GM23338 (cell line): ENCODE measurements around the gene ASMT. TPM values are rescaled to one million over a fixed set of nuclear protein-coding genes. Genes with fewer than 3 reads are reported as not detected.
"Not testable (repeated sequence)": the region's sequence is repeated elsewhere in the genome, so short reads cannot be mapped to it uniquely, and the experiment has no call there.

Source experiments
- ATAC-seq: fragments of 200-7000 bp; cut with Tn5 transposase; 3 replicates; pipeline ENCODE4 v1.9.1; 2020
- DNase-seq: peaks from one replicate; pipeline ENCODE4 v3.0.0-alpha.2; 2015; ENCODE audit warnings: low spot score
- H2AFZ ChIP-seq: fragments of 200-600 bp; sonication (generic); 2 replicates; pipeline ENCODE4 v1.8.0; 2016; ENCODE audit warnings: antibody characterized with exemption, mild to moderate bottlenecking, moderate library complexity
- H3F3A ChIP-seq: fragments of 200-600 bp; sonication (generic); replicated peaks from 2 replicates; pipeline ENCODE4 v1.8.0; 2017; ENCODE audit warnings: antibody characterized with exemption, mixed run types, low read depth
- H3K27ac ChIP-seq: fragments of 200-600 bp; sonication (generic); 2 replicates; pipeline ENCODE4 v1.6.1; 2016; ENCODE audit warnings: low read depth
- H3K27me3 ChIP-seq: fragments of 200-600 bp; sonication (generic); 2 replicates; pipeline ENCODE4 v1.8.0; 2016; ENCODE audit warnings: mild to moderate bottlenecking, mixed run types, moderate library complexity; ENCODE audit not compliant: insufficient read depth
- H3K36me3 ChIP-seq: fragments of 200-600 bp; sonication (generic); 2 replicates; pipeline ENCODE4 v1.8.0; 2016; ENCODE audit warnings: mild to moderate bottlenecking; ENCODE audit not compliant: insufficient read depth
- H3K4me1 ChIP-seq: fragments of 200-600 bp; sonication (generic); 2 replicates; pipeline ENCODE4 v1.8.0; 2016; ENCODE audit warnings: mild to moderate bottlenecking, moderate library complexity; ENCODE audit not compliant: insufficient read depth
- H3K4me2 ChIP-seq: fragments of 200-600 bp; sonication (generic); 2 replicates; pipeline ENCODE4 v1.7.1; 2017; ENCODE audit warnings: mixed run types
- H3K4me3 ChIP-seq: fragments of 200-600 bp; sonication (generic); 2 replicates; pipeline ENCODE4 v1.6.1; 2016; ENCODE audit warnings: mixed run types
- H3K79me2 ChIP-seq: fragments of 200-600 bp; sonication (generic); replicated peaks from 2 replicates; pipeline ENCODE4 v1.8.0; 2017; ENCODE audit warnings: mild to moderate bottlenecking; ENCODE audit not compliant: insufficient read depth
- H3K9me2 ChIP-seq: fragments of 200-600 bp; sonication (generic); 2 replicates; pipeline ENCODE4 v1.8.0; 2017; ENCODE audit not compliant: insufficient read depth
- H4K20me1 ChIP-seq: fragments of 200-600 bp; sonication (generic); replicated peaks from 2 replicates; pipeline ENCODE4 v1.8.0; 2017; ENCODE audit warnings: mild to moderate bottlenecking; ENCODE audit not compliant: insufficient read depth
- H3K27ac Mint-ChIP-seq: 2 replicates; pipeline ENCODE4 v1.8.0; 2020; ENCODE audit warnings: inconsistent platforms, mild to moderate bottlenecking, moderate library complexity, mixed read lengths
- H3K27me3 Mint-ChIP-seq: 3 replicates; pipeline ENCODE4 v1.8.0; 2022; ENCODE audit warnings: low read depth, mild to moderate bottlenecking, moderate library complexity, mixed read lengths, inconsistent platforms; ENCODE audit not compliant: insufficient read depth, poor library complexity
- H3K36me3 Mint-ChIP-seq: 3 replicates; pipeline ENCODE4 v1.8.0; 2021; ENCODE audit warnings: low read depth, mild to moderate bottlenecking, inconsistent platforms, moderate library complexity, mixed read lengths
- H3K4me1 Mint-ChIP-seq: 3 replicates; pipeline ENCODE4 v1.8.0; 2020; ENCODE audit warnings: mild to moderate bottlenecking, inconsistent platforms, mixed read lengths
- H3K4me3 Mint-ChIP-seq: 3 replicates; pipeline ENCODE4 v1.8.0; 2021; ENCODE audit warnings: moderate library complexity, mild to moderate bottlenecking, inconsistent platforms, mixed read lengths
- H3K9me3 Mint-ChIP-seq: 3 replicates; pipeline ENCODE4 v1.8.0; 2020; ENCODE audit warnings: moderate library complexity, mild to moderate bottlenecking, inconsistent platforms, mixed read lengths
- CREB1 ChIP-seq: fragments of 250-450 bp; sonication (Bioruptor Pico); IDR thresholded peaks from 2 replicates; pipeline ENCODE4 v1.5.0; 2020; ENCODE audit warnings: low read depth, mild to moderate bottlenecking, moderate library complexity
- EZH2 ChIP-seq: fragments of 200-600 bp; sonication (generic); IDR thresholded peaks from one replicate; pipeline ENCODE4 v1.8.0; 2017; ENCODE audit warnings: antibody characterized with exemption, mild to moderate bottlenecking, low read depth; ENCODE audit not compliant: unreplicated experiment
- EZH2phosphoT487 ChIP-seq: fragments of 200-600 bp; sonication (generic); IDR thresholded peaks from one replicate; pipeline ENCODE4 v1.8.1; 2018; ENCODE audit warnings: antibody characterized with exemption; ENCODE audit not compliant: unreplicated experiment
- STAT1 ChIP-seq: IDR thresholded peaks from one replicate; pipeline ENCODE4 v1.6.1; 2016; ENCODE audit warnings: antibody characterized with exemption; ENCODE audit not compliant: unreplicated experiment
- ZNF114 ChIP-seq: fragments of 250-450 bp; sonication (Bioruptor Pico); IDR thresholded peaks from 2 replicates; pipeline ENCODE4 v1.5.0; 2020; ENCODE audit warnings: mild to moderate bottlenecking, moderate library complexity
- ZNF331 ChIP-seq: fragments of 250-450 bp; sonication (Bioruptor Pico); IDR thresholded peaks from 2 replicates; pipeline ENCODE4 v1.5.0; 2020; ENCODE audit warnings: low read depth, mild to moderate bottlenecking, moderate library complexity
- polyA plus RNA-seq: library from polyadenylated mRNA; unstranded; fragments of >200 nt; fragmentation: Nextera tagmentation; extraction: Ambion mirVana; gene quantifications from 2 replicates; pipeline ENCODE4 v1.2.1, GENCODE V29; 2016
- total RNA-seq: library from RNA; depleted of rRNA; stranded (reverse); fragments of >200 nt; shearing (Covaris generic); gene quantifications from 2 replicates; pipeline ENCODE4 v1.2.3, GENCODE V29; 2014
- TF ChIP-seq, protein P1 (sequence below): IDR thresholded peaks from one replicate; pipeline ENCODE4 v1.6.1; 2018; ENCODE audit warnings: antibody characterized with exemption; ENCODE audit not compliant: unreplicated experiment
- TF ChIP-seq, protein P2 (sequence below): fragments of 250-450 bp; sonication (Bioruptor Pico); IDR thresholded peaks from 2 replicates; pipeline ENCODE4 v1.5.0; 2020; ENCODE audit warnings: mild to moderate bottlenecking, moderate library complexity
- TF ChIP-seq, protein P3 (sequence below), 2 experiments: fragments of 200-600 bp in 1 of 2; sonication (generic) in 1 of 2; conservative IDR thresholded peaks; 2 replicates each; pipeline versions ENCODE4 v1.5.1 to v1.6.1; 2016 to 2017; ENCODE audit warnings: antibody characterized with exemption in 2 of 2, low read depth in 2 of 2, mild to moderate bottlenecking in 2 of 2, moderate library complexity in 1 of 2

Gene ASMT
- total and polyA plus RNA-seq, 2 experiments from 2014 or later, result 0.53 to 2.4 TPM

DNA sequence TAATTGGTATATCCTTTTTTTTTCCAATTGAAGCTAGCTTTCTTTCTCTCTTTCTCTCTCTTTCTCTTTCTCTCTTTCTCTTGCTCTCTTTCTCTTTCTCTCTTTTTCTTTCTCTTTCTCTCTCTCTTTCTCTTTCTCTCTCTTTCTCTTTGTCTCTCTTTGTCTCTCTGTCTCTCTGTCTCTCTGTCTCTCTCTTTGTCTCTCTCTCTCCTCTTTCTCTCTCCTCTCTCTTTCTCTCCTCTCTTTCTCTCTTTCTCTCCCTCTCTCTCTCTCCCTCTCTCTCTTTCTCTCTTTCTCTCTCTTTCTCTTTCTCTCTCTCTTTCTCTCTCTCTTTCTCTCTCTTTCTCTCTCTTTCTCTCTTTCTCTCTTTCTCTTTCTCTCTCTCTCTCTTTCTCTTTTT lies 66.6 kb downstream of the ASMT start:
- no peaks in the 10 kb centered on the region; the same call in 2 of the 3 replicates for H3K9me3 Mint-ChIP-seq
- Histone ChIP-seq H3K27me3 (no peaks in the 10 kb centered on the region), H3F3A (no peaks in the 10 kb centered on the region), H4K20me1 (no peaks in the 10 kb centered on the region), H3K79me2 (no peaks in the 10 kb centered on the region), H3K27ac (no peak overlapping the region), H2AFZ (no peak overlapping the region), H3K36me3 (no peaks in the 10 kb centered on the region), H3K4me1 (peaks cover 19% of the 10 kb centered on the region), H3K4me3 (no peak overlapping the region), H3K4me2 (no peak overlapping the region), H3K9me2 (no peaks in the 10 kb centered on the region)
- TF ChIP-seq ZNF114 (CRISPR knock-in tag) (no peak), ZNF331 (CRISPR knock-in tag) (no peak), STAT1 (no peak), EZH2 (no peak), EZH2phosphoT487 (no peak), CREB1 (CRISPR knock-in tag) (no peak)
- TF ChIP-seq, protein P1, sequence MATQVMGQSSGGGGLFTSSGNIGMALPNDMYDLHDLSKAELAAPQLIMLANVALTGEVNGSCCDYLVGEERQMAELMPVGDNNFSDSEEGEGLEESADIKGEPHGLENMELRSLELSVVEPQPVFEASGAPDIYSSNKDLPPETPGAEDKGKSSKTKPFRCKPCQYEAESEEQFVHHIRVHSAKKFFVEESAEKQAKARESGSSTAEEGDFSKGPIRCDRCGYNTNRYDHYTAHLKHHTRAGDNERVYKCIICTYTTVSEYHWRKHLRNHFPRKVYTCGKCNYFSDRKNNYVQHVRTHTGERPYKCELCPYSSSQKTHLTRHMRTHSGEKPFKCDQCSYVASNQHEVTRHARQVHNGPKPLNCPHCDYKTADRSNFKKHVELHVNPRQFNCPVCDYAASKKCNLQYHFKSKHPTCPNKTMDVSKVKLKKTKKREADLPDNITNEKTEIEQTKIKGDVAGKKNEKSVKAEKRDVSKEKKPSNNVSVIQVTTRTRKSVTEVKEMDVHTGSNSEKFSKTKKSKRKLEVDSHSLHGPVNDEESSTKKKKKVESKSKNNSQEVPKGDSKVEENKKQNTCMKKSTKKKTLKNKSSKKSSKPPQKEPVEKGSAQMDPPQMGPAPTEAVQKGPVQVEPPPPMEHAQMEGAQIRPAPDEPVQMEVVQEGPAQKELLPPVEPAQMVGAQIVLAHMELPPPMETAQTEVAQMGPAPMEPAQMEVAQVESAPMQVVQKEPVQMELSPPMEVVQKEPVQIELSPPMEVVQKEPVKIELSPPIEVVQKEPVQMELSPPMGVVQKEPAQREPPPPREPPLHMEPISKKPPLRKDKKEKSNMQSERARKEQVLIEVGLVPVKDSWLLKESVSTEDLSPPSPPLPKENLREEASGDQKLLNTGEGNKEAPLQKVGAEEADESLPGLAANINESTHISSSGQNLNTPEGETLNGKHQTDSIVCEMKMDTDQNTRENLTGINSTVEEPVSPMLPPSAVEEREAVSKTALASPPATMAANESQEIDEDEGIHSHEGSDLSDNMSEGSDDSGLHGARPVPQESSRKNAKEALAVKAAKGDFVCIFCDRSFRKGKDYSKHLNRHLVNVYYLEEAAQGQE, result no peak
- TF ChIP-seq, protein P2, sequence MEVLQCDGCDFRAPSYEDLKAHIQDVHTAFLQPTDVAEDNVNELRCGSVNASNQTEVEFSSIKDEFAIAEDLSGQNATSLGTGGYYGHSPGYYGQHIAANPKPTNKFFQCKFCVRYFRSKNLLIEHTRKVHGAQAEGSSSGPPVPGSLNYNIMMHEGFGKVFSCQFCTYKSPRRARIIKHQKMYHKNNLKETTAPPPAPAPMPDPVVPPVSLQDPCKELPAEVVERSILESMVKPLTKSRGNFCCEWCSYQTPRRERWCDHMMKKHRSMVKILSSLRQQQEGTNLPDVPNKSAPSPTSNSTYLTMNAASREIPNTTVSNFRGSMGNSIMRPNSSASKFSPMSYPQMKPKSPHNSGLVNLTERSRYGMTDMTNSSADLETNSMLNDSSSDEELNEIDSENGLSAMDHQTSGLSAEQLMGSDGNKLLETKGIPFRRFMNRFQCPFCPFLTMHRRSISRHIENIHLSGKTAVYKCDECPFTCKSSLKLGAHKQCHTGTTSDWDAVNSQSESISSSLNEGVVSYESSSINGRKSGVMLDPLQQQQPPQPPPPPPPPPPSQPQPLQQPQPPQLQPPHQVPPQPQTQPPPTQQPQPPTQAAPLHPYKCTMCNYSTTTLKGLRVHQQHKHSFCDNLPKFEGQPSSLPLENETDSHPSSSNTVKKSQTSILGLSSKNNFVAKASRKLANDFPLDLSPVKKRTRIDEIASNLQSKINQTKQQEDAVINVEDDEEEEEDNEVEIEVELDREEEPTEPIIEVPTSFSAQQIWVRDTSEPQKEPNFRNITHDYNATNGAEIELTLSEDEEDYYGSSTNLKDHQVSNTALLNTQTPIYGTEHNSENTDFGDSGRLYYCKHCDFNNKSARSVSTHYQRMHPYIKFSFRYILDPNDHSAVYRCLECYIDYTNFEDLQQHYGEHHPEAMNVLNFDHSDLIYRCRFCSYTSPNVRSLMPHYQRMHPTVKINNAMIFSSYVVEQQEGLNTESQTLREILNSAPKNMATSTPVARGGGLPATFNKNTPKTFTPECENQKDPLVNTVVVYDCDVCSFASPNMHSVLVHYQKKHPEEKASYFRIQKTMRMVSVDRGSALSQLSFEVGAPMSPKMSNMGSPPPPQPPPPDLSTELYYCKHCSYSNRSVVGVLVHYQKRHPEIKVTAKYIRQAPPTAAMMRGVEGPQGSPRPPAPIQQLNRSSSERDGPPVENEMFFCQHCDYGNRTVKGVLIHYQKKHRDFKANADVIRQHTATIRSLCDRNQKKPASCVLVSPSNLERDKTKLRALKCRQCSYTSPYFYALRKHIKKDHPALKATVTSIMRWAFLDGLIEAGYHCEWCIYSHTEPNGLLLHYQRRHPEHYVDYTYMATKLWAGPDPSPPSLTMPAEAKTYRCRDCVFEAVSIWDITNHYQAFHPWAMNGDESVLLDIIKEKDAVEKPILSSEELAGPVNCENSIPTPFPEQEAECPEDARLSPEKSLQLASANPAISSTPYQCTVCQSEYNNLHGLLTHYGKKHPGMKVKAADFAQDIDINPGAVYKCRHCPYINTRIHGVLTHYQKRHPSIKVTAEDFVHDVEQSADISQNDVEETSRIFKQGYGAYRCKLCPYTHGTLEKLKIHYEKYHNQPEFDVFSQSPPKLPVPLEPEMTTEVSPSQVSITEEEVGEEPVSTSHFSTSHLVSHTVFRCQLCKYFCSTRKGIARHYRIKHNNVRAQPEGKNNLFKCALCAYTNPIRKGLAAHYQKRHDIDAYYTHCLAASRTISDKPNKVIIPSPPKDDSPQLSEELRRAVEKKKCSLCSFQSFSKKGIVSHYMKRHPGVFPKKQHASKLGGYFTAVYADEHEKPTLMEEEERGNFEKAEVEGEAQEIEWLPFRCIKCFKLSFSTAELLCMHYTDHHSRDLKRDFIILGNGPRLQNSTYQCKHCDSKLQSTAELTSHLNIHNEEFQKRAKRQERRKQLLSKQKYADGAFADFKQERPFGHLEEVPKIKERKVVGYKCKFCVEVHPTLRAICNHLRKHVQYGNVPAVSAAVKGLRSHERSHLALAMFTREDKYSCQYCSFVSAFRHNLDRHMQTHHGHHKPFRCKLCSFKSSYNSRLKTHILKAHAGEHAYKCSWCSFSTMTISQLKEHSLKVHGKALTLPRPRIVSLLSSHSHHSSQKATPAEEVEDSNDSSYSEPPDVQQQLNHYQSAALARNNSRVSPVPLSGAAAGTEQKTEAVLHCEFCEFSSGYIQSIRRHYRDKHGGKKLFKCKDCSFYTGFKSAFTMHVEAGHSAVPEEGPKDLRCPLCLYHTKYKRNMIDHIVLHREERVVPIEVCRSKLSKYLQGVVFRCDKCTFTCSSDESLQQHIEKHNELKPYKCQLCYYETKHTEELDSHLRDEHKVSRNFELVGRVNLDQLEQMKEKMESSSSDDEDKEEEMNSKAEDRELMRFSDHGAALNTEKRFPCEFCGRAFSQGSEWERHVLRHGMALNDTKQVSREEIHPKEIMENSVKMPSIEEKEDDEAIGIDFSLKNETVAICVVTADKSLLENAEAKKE, result no peak
- TF ChIP-seq, protein P3, sequence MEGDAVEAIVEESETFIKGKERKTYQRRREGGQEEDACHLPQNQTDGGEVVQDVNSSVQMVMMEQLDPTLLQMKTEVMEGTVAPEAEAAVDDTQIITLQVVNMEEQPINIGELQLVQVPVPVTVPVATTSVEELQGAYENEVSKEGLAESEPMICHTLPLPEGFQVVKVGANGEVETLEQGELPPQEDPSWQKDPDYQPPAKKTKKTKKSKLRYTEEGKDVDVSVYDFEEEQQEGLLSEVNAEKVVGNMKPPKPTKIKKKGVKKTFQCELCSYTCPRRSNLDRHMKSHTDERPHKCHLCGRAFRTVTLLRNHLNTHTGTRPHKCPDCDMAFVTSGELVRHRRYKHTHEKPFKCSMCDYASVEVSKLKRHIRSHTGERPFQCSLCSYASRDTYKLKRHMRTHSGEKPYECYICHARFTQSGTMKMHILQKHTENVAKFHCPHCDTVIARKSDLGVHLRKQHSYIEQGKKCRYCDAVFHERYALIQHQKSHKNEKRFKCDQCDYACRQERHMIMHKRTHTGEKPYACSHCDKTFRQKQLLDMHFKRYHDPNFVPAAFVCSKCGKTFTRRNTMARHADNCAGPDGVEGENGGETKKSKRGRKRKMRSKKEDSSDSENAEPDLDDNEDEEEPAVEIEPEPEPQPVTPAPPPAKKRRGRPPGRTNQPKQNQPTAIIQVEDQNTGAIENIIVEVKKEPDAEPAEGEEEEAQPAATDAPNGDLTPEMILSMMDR (conservative IDR thresholded peaks at IDR 0.05; ENCODE audit: low read depth in 2 of 2), result no peak
- no peak overlapping the region for H3K27ac Mint-ChIP-seq
- H3K36me3 Mint-ChIP-seq, result no peaks in the 10 kb centered on the region
- no peak overlapping the region for H3K4me3 Mint-ChIP-seq
- DNase-seq (no peak), ATAC-seq (no peak)
- H3K27me3 Mint-ChIP-seq, result peaks cover 3% of the 10 kb centered on the region
- H3K4me1 Mint-ChIP-seq, result peaks cover 20% of the 10 kb centered on the region

DNA sequence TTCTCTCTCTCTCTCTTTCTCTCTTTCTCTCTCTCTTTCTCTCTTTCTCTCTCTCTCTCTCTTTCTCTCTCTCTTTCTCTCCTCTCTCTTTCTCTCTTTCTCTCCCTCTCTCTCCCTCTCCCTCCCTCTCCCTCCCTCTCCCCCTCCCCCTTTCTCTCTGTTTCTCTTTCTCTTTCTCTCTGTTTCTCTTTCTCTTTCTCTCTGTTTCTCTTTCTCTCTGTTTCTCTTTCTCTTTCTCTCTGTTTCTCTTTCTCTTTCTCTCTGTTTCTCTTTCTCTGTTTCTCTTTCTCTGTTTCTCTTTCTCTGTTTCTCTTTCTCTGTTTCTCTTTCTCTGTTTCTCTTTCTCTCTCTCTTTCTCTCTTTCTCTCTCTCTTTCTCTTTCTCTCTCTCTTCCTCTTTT lies 67.0 kb downstream of the ASMT start:
- not testable (repeated sequence) for H3K27ac Mint-ChIP-seq, H3K9me3 Mint-ChIP-seq

More for the DNA sequence above, 67.0 kb downstream of the ASMT start:
- H3K4me2 ChIP-seq, H3F3A ChIP-seq, H3K4me3 ChIP-seq, H3K79me2 ChIP-seq, H4K20me1 ChIP-seq, ATAC-seq, H3K9me2 ChIP-seq, H3K27ac ChIP-seq, H3K27me3 Mint-ChIP-seq, H2AFZ ChIP-seq, DNase-seq, H3K4me3 Mint-ChIP-seq, H3K27me3 ChIP-seq, H3K36me3 Mint-ChIP-seq, H3K36me3 ChIP-seq: not testable (repeated sequence)
- peaks cover 19% of the 10 kb centered on the region for H3K4me1 ChIP-seq
- peaks cover 20% of the 10 kb centered on the region for H3K4me1 Mint-ChIP-seq
